G401.6 (cell line): ENCODE results near the gene HTRA1.

Experiments
- FAIRE-seq: peaks from 2 replicates; lab custom pipeline; 2012; peaks lifted over from hg19 to GRCh38; lab: Jason Lieb, UNC

Gene HTRA1

GRCh38 chr10:122495406-122496340 lies 34.3 kb downstream of the HTRA1 start:
- no peak for FAIRE-seq

DNA sequence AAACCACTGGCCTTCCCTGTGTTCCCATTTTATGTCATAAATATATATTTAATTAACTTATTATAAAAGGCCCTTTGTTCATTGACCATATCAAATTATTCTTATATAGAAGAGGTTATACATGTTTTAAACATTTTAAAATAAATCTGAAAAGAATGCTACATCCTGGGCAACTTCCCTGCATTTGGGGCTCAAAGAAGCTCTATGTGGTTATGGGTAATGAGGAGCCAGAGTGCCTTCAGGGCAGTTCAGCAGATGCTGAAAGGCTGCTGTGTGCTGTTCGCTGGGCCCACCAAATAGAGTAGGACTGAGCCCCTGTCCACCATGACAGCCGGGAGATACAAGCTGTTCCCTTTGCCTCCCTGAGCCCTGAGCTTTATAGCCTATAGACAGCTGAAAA lies 35.9 kb downstream of the HTRA1 start:
- no peak for FAIRE-seq

- no peak for FAIRE-seq
Observed at GRCh38 chr10:122498521-122498920, 37.2 kb downstream of the HTRA1 start.

- no peak for FAIRE-seq
Observed at GRCh38 chr10:122499012-122499411, 37.7 kb downstream of the HTRA1 start.

DNA sequence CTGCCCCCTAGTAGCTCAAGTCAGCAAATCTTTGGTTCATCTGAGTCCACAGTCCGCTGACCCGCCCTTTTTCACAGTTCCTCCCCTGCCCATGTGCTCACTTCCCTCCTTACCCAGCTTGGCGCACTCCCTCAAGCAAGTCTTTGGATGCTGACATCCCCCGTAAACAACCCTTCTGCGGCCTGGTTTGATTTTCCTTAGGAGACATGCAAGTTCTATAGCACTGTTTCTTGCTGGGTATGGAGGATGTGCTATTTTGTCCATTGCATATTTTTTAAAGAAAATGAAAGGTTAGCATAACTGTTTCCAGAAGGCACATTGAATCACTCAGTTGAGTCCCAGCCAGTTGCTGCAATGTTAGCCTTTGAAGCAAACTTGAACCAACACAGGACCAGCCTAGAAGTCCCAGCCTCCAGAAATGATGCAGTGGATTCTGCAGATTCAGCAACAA lies 38.2 kb downstream of the HTRA1 start:
- no peak for FAIRE-seq

DNA sequence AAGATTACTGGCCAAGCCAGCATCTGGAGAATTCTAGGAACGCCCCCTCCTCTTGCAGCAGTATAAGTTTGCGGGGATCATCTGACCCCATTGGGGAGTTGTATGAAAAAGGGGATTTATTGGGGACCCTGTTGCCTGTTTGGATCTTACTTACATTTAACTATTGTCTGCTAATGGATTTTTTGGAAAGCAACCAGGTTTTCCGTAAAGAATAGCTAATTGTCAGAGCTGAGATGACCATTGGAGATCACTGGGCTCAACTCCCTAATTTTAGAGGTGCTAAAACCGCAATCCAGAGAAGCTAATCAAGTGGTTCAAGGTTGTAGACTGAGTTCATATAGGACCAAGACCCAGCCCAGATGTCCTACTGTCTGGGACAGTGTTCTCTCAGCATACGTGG lies 38.8 kb downstream of the HTRA1 start:
- no peak for FAIRE-seq

- FAIRE-seq = no peak
Observed at GRCh38 chr10:122500726-122501125, 39.4 kb downstream of the HTRA1 start.

GRCh38 chr10:122503012-122503411 lies 41.7 kb downstream of the HTRA1 start:
- no peak for FAIRE-seq

- no peak for FAIRE-seq
Observed at GRCh38 chr10:122503886-122504609, 42.7 kb downstream of the HTRA1 start.

GRCh38 chr10:122504610-122504950 lies 43.2 kb downstream of the HTRA1 start:
- no peak for FAIRE-seq

- FAIRE-seq = no peak
Observed at GRCh38 chr10:122505011-122505410, 43.7 kb downstream of the HTRA1 start.

DNA sequence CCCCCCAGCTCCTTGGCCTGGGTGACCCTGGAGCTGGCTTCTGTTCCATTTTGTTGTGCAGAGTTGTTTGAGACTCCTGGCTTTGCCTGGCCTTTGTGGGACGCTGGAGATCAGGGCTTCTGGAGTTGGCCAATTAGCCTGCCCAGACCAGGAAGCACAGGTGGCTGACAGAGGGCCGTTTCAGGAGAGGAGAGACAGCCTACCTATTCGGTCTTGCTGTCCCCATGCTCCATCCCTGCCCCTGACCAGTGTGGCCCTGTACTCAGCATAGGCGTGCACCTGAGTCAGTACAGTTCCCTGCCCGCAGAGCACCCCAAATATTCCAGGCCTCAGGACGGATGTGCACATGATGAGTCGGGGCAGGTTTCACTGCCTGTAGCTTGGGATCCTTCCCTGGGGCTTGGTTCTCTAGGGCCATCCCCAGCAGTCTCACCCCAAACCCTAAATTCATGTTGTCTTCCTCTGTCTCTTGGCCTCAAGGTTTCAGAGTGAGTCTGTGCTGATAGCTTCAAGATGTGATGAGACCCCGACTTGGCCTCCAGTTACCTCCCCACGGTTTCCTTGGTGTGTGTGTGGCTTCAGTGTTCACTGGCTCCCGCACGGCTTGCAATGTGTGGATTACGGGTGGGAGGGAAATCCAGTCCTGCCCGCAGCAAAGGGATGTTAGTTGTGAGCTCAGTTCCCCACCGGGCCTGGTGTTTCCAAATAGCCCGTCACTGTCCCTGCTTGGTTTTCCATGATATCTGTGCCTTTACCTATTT lies 44.7 kb downstream of the HTRA1 start:
- FAIRE-seq = no peak

DNA sequence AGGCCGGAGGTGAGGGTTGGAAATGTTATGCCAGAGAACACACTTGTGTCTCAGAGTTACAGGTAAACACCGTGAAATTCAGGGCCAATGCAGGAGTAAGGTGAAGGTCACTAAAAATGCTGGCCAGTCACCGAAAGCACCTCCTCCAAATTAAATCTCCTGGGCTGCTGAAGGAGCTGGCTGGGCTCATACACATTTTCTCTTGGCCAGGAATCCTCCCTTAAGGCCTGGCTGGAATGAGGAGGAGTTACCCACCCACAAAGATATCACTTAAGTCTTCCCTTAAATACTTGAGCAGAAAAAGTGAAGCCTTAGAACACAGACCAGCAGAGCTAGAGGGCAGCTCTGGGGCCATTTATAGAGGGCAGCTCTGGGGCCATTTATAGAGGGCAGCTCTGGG lies 46.3 kb downstream of the HTRA1 start:
- no peak for FAIRE-seq

- no peak for FAIRE-seq
Observed at GRCh38 chr10:122508021-122508420, 46.7 kb downstream of the HTRA1 start.

DNA sequence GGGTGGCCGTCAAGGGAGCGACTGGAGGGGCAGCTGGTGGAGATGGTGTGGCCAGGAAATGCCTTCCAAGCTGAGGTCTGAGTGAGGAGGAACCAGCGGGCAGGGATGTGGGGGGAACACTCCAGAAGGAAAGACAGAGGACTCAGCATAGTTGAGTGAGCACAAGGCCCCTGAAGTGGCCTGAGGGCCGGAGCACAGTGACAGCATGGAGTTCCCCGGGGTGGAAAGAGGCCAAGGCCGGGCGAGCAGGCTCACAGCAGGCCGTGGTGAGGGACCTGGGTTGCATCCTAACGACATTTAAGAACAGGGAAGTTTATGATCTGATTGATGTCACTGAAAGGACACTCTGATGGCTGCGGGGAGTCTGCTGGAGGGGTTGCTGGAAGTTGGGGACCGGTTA lies 48.0 kb downstream of the HTRA1 start:
- no peak for FAIRE-seq

DNA sequence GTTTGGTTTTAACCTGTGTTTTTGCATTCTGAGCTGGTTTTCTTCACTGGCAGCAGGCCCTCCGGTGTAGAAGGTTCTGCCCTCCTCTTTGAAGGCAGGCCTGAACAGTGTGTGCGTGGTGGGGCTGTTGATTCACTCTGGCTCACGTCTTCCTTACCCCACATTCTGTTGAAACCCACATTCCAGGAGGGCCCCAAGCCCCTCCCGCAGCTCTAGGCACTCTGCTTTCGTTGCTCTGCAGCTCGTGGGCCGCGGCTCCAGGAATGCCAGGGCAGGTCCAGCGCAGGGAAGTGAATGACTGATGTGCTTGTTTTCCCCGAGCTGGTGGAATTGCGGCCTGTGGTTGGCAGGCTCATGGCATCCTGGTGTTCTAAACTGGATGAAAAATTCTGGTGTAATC lies 49.0 kb downstream of the HTRA1 start:
- FAIRE-seq = no peak

- no peak for FAIRE-seq
Observed at GRCh38 chr10:122510736-122511135, 49.4 kb downstream of the HTRA1 start.

- no peak for FAIRE-seq
Observed at GRCh38 chr10:122513053-122513452, 51.7 kb downstream of the HTRA1 start.

- FAIRE-seq = no peak
Observed at GRCh38 chr10:122514045-122514840, 52.9 kb downstream of the HTRA1 start.

GRCh38 chr10:122515022-122515424 lies 53.7 kb downstream of the HTRA1 start:
- FAIRE-seq = no peak

DNA sequence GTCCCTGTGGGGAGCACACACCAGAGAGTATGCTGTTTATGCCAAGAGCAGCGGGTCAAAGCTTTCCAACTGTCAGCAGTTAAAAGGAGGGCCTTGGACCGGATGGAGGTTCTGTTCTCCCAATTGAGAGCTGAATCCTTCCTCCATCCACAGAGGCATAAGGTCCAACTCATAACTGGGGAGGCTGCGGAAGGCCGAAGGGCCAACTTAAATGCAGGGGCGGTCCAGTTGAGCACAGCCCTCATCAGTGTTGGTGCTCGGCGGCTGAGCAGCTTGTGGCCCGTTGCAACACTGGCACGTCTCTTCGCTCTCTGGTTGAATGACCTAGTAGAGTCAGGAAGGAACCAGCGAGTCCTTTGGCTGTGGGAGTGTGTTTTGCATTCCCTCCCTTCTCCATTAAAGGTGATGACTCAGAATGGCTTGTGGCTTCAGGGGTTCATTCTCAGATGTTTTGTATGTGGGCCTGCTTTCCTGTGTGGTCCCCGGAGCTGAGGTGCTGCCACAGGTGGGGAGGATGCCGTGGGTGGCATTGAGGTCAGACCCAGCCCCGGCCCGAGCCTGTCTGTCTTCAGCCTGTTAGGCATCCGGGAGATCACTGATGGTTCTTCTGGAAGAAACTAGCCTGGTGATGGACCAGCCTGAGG lies 54.4 kb downstream of the HTRA1 start:
- FAIRE-seq = no peak
